ENCODE data around the gene ABCA2.

The ABCA2 gene

GRCh38 chr9:137027369-137028262 lies at the start of gene ABCA2:
ABCA2 (minus strand) TSS chr9:137028237; CDS start chr9:137028140, 97 bp downstream.
- no peak for DNase-seq

GRCh38 chr9:137077010-137077747 lies 49.1 kb upstream of the ABCA2 start, which contains the start of gene UAP1L1:
UAP1L1 (plus strand) TSS chr9:137077517; CDS start chr9:137077533, 16 bp downstream.
- DNase-seq, result peak; percentile 39

- DNase-seq, result no peak
Measured at GRCh38 chr9:137076636-137077009, 48.6 kb upstream of the ABCA2 start.

GRCh38 chr9:137075275-137075775 lies 47.3 kb upstream of the ABCA2 start:
- DNase-seq, result no peak

GRCh38 chr9:137074657-137075274 lies 46.7 kb upstream of the ABCA2 start:
- no peak for DNase-seq

- no peak for DNase-seq
Measured at GRCh38 chr9:137073992-137074399, 46.0 kb upstream of the ABCA2 start.

- no peak for DNase-seq
Measured at GRCh38 chr9:137071282-137071681, 43.2 kb upstream of the ABCA2 start.

- DNase-seq, result no peak
Measured at GRCh38 chr9:137070906-137071275, 42.9 kb upstream of the ABCA2 start.

GRCh38 chr9:137070201-137070905 lies 42.3 kb upstream of the ABCA2 start, which contains the start of gene SAPCD2:
SAPCD2 (minus strand) TSS chr9:137070557; CDS start chr9:137070460, 97 bp downstream.
- DNase-seq, result peak; percentile 78

- DNase-seq, result no peak
Measured at GRCh38 chr9:137069508-137070091, 41.6 kb upstream of the ABCA2 start.

GRCh38 chr9:137068539-137069507 lies 40.8 kb upstream of the ABCA2 start:
- DNase-seq, result no peak

- DNase-seq, result peak; percentile 85
Measured at GRCh38 chr9:137067860-137068538, 40.0 kb upstream of the ABCA2 start.

- no peak for DNase-seq
Measured at GRCh38 chr9:137066096-137066861, 38.2 kb upstream of the ABCA2 start.

- DNase-seq, result no peak
Measured at GRCh38 chr9:137065336-137065967, 37.4 kb upstream of the ABCA2 start.

- no peak for DNase-seq
Measured at GRCh38 chr9:137064880-137065164, 36.8 kb upstream of the ABCA2 start.

GRCh38 chr9:137064027-137064879 lies 36.2 kb upstream of the ABCA2 start:
- DNase-seq, result peak; percentile 66

- no peak for DNase-seq
Measured at GRCh38 chr9:137063311-137064026, 35.4 kb upstream of the ABCA2 start.

Measured in activated CD8-positive, alpha-beta memory T cell treated with anti-CD3 and anti-CD28 coated beads, Interleukin-2, amount 50 U/mL, for 4 hours (primary cell).